GOT3 (cell line): ENCODE measurements around the gene CACNA2D2.

Experiments used
- DNase-seq: peaks from one replicate; lab custom pipeline; 2025; ENCODE audit warnings: mixed read lengths; lab: John Stamatoyannopoulos, UW

CACNA2D2 gene

DNA sequence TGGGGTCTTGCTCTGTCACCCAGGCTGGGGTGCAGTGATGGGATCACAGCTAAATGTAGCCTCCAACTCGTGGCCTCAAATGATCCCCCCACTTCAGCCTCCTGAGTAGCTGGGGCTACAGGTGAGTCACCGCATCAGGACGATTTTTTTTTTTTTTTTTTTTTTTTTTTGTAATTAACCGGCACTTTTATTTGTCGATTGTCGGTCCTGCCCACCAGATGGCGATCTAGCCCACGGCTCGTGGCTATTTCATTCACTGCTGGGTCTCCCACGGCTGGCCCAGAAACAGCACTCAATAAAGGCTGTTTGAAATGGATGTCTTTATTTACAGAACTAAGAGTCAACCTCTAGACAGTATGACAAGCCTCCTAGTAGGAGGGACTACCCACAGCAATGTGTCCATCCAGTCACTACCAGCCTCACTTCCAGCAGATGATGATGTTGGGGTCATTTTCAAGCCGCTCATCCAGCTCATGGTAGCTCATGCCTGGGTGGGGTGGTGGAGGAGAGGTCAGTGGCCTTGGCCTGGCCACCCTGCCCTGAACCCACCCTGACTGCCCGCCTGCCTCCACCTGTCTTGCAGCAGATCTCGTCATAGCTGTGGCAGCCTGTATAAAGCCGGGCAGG is 156.1 kb downstream of the CACNA2D2 start:
- peak; percentile 33 for DNase-seq

DNA sequence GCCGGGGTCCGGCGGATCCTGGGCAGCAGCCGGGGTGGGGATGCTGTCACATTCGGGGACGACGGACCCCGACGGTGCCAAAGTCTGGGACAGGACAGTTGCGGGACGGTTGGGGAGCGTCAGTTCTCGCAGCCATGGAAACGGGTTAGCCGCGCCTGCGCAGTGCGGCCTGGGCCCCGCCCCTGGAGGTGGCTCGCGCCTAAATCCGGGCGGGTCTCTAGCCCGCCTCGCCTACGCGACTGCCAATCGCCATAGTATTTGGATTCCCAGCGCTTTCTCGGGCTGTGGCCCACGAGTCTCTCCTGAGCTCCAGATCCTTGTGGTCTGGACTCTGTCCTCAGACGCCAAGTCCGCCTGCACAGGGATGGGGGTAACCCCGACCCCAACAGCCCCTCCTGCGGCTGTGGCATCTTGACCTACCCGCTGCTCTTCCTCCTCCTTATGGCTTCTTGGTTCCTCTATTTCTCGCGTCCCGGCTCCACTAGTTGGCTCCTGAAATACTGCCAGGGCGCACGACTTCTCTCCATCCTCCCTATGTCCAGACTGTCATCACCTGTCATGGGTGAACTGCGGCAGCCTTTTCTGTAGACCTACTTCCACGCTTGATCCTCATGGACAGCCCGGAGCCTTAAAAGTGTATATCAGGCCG is 157.7 kb downstream of the CACNA2D2 start, which contains the start of gene ZMYND10:
Gene ZMYND10 (minus strand): TSS at position 147 of the 649 bp plus-strand sequence. CDS start 153 bp downstream, outside the sequence.
- DNase-seq: peak; percentile 32

DNA sequence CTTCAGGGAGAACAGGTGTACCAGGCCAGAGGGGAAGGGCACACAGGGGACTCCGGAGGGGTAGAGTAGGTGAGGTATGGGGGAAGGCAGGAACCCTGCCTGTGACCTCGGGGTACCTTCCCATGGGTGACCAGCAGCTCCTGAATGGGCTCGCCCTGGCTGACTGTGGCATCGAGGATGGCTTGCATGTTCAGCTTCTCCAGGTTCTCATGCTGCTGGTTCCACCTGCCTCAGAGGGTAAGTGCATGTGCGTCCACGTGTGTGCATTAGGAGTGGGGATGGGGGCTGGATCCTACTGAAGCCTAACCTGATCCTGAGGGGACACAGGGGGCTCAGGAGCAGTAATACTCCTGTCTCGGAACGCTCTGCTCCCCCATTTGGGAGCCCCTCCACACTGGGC is 158.4 kb downstream of the CACNA2D2 start:
- DNase-seq: no peak

- DNase-seq: no peak
Observed at GRCh38 chr3:50342813-50343633, 160.4 kb downstream of the CACNA2D2 start.

- no peak for DNase-seq
Observed at GRCh38 chr3:50341996-50342650, 161.3 kb downstream of the CACNA2D2 start.

DNA sequence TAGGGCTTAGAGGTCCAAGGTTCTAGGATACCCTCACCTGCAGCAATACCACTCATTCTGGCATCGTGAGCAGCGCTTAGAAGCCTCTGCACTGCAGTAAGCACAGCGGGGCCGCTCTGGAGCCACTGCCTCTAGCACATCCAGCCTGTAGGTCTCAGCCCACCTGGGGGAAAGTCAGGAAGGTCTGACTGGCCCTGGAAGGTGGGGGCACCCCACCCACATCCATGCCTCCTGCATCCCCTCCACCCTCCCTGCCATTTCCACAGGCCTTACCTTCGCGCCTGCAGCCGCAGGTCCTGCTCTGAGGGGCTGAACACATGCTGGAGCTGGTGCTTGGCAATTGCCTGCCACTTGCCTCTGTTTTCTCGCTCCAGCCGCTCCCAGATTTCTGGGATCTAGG is 161.9 kb downstream of the CACNA2D2 start:
- no peak for DNase-seq

- no peak for DNase-seq
Observed at GRCh38 chr3:50340448-50341329, 162.7 kb downstream of the CACNA2D2 start, which contains the start of gene RASSF1. Gene RASSF1 (minus strand): TSS chr3:50340836. CDS start chr3:50340805, 31 bp downstream.

GRCh38 chr3:50340147-50340447 is 163.3 kb downstream of the CACNA2D2 start:
- DNase-seq: no peak

GRCh38 chr3:50339485-50340146 is 163.8 kb downstream of the CACNA2D2 start:
- DNase-seq: no peak

DNA sequence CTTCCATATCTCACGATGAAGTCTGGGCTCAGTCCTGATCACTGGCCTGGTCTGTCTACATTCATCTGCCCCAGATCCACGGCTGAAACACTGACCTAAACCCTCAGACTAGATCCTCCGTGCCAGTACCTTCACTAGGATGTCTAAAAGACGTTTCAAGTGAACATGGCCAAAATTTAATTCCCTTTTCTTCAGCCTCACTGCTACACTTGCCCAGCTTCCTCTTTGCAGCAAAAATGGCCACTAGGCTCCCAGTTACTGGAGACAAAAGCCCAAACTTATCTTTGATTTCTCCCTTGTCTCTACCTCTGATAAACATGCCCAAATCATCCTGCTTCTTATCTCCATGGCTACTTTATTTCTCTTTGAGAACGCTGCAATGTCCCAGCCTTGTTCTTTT is 164.5 kb downstream of the CACNA2D2 start:
- no peak for DNase-seq

DNA sequence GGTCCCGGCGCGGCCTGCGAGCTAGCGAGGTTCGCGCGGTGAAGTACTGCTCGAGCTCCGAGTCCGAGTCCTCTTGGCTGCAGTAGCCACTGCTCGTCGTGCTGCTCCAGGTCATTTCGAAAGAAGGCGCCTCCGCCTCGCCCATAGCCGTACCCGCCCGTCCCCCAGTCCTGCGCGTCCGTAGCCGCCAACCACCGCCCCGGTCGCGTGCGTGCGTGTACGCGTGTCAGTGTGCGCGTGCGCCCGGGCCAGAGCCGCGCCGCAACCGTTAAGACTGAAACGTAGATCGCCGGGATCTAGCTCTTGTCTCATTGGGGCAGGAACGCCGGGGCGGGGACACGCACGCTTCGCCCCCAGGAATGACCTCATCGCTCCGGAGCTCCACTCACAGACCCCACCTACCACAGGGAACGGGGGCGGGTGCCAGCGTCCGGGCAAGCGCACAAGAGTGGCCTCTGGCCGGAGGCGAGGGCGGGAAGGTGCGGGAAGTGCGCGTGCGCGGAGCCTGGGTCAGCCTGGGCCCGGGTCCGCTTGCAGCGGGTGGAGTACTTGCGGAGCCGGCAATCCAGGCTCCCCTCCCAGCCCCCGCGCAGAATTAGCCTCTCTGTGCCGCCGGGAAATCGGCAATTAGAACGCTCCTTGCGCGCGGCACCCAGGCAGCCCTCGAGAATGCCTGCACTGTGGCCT is 166.1 kb downstream of the CACNA2D2 start:
- DNase-seq: peak; percentile 97

DNA sequence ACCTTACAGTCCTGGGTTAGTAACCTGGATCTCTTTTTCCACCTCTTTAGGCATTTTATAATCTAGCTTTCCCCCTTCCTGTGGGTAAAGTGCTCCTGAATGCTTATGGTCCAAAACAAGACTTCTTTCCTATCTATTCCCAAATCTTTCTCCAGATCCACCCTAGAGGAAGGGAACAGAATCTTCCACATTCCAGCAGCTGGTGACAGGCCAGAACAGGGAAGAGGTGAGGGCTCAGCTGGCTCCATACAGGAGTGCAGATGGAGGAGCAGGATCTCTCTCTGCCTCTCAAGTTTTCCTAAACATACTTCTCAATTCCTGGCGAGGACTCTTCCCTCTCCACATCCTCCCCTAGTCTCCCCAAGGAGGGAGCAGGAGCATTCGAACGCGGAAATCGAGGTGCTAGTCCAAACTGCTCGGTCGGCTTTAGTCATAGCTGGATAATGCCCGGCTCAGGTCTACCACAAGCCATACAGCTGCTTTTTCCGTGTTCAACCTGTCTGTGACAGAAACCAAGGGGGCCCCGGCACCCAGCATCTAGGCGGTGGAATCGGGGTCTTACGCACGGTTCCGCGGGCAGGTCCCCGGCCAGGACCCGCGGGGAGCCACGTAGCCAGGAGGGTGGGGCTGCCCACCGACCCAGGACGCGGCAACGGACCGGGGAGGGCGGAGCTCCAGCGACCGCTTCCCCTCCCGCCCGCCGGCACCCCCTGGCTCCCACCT is 166.8 kb downstream of the CACNA2D2 start:
- DNase-seq: no peak

DNA sequence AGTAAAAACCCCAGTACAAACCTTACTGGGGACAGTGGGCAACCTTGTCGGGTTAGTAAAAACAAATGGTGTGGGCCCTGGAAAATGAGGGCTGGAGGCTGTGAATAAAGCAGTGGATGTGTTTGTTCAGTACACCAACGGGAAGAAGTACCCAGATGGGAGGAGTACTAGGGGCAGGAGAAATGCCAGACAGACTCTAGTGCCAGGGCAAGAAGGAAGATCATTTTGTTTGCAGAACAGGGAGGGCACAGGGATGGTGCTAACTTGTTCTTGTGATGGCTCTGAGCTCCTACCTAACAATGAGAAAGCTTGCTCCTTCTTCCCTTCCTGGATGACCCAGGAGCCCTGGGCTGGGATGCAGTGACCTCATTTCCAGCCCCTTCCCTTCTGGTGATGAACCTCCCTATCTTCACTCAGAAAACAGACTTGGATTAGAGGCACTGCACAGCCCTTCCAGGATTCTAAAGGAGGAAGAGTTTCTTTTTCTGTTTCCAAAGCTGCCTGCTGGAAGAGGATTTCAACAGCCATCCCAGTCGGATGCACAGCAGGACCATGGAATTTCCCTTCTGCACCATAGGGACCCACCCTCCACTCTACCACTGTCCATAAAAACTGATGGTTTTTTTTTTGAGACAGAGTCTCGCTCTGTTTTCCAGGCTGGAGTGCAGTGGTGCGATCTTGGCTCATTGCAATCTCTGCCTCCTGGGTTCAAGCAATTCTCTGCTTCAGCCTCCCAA is 168.9 kb downstream of the CACNA2D2 start:
- no peak for DNase-seq

DNA sequence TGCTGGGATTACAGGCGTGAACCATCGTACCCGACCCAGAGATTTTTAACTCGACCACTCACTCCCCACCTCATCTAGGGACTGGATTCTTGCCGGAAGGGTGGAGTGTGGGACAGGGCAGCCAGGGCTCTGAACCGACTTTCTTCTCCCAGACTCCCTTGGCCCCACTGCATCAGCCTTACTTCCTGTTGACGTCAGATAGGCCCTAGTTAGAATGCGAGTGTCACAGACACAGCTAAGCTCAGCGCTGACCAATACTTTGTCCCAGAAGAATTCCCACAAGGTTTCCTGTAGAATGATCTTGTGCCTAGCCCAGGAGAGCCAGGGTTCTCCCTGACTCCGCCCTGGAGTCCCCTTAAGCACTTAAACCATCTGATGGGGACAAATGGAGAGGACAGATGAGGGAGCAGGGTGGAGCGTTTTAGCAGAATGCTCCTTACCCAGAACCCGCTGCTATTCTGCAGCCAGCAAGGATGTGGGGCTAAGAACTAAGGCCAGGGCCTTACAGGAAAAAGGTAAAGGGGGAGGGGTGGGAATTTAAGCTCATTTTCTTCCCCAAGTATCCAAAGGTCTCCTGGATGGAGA is 169.6 kb downstream of the CACNA2D2 start:
- no peak for DNase-seq

- DNase-seq: no peak
Observed at GRCh38 chr3:50331364-50331907, 172.0 kb downstream of the CACNA2D2 start.

DNA sequence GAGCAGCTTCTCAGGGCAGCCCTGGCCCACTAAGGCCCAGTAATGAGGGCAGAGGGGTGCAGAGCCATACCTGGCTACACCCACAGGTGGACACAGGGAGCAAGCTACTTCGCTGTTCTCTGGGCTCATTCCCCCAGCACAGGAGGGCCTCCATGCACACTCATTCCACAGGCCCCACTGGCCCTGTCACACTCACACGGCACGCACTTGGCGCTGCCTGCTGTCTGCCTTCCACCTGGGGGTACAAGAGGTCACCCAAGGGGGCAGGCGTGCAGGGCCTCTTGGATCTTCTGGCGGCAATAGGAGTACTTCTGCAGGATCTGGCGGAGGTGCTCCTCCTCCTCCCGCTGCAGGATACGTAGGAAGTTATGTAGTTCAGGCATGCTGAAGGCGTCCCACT is 173.1 kb downstream of the CACNA2D2 start:
- DNase-seq: no peak

- peak; percentile 84 for DNase-seq
Observed at GRCh38 chr3:50327943-50328691, 175.3 kb downstream of the CACNA2D2 start, which contains the start of gene TUSC2. Gene TUSC2 (minus strand): TSS chr3:50328223. CDS start chr3:50328099, 124 bp downstream.
